GM18951 (cell line): ENCODE measurements around the gene KDM8.
"Not testable (repeated sequence)": the region's sequence is repeated elsewhere in the genome, so short reads cannot be mapped to it uniquely, and the experiment has no call there.

Experiments
- POLR2A ChIP-seq: IDR thresholded peaks from 4 replicates; pipeline ENCODE4 v1.6.1; 2011; ENCODE audit warnings: mild to moderate bottlenecking; ENCODE audit not compliant: insufficient read length, insufficient read depth; ENCODE audit errors: extremely low read depth
- in situ Hi-C: fragments of 300-500 bp; cut with MboI; formaldehyde crosslinking; loops from one replicate; pipeline ENCODE4 v1.12.0; 2022; ENCODE audit warnings: low sequenced_read_pairs, mixed read lengths, inconsistent platforms; ENCODE audit not compliant: unreplicated experiment

The KDM8 gene

GRCh38 chr16:27239906-27240655 lies 36.8 kb downstream of the KDM8 start:
- in situ Hi-C loops, result no loop called here

GRCh38 chr16:27240948-27241531 lies 37.7 kb downstream of the KDM8 start:
- in situ Hi-C loops, result no loop called here

More at GRCh38 chr16:27239906-27240655, 36.8 kb downstream of the KDM8 start:
- TF ChIP-seq POLR2A, result no peak

GRCh38 chr16:27241658-27242057 lies 38.3 kb downstream of the KDM8 start:
- no peak for TF ChIP-seq POLR2A
- in situ Hi-C loops, result no loop called here

More at GRCh38 chr16:27240948-27241531, 37.7 kb downstream of the KDM8 start:
- TF ChIP-seq POLR2A, result no peak

- no peak for TF ChIP-seq POLR2A
- in situ Hi-C loops, result no loop called here
Measured at GRCh38 chr16:27242398-27242797, 39.1 kb downstream of the KDM8 start.

- no peak for TF ChIP-seq POLR2A
Measured at GRCh38 chr16:27242868-27243590, 39.7 kb downstream of the KDM8 start.

GRCh38 chr16:27243725-27244362 lies 40.5 kb downstream of the KDM8 start:
- in situ Hi-C loops, result no loop called here
- TF ChIP-seq POLR2A, result no peak

More at GRCh38 chr16:27242868-27243590, 39.7 kb downstream of the KDM8 start:
- in situ Hi-C loops, result no loop called here

- in situ Hi-C loops, result no loop called here
Measured at GRCh38 chr16:27244363-27244755, 41.0 kb downstream of the KDM8 start.

GRCh38 chr16:27245276-27246172 lies 42.2 kb downstream of the KDM8 start:
- in situ Hi-C loops, result no loop called here
- no peak for TF ChIP-seq POLR2A

More at GRCh38 chr16:27244363-27244755, 41.0 kb downstream of the KDM8 start:
- TF ChIP-seq POLR2A, result no peak

- in situ Hi-C loops, result no loop called here
- no peak for TF ChIP-seq POLR2A
Measured at GRCh38 chr16:27246439-27246838, 43.1 kb downstream of the KDM8 start.

GRCh38 chr16:27247076-27247475 lies 43.8 kb downstream of the KDM8 start:
- in situ Hi-C loops, result not testable (repeated sequence)

GRCh38 chr16:27248036-27248435 lies 44.7 kb downstream of the KDM8 start:
- no peak for TF ChIP-seq POLR2A
- in situ Hi-C loops, result no loop called here

- in situ Hi-C loops, result not testable (repeated sequence)
Measured at GRCh38 chr16:27248886-27249285, 45.6 kb downstream of the KDM8 start.
